H54 (cell line): ENCODE measurements around the gene SORCS2.

Experiments used
- DNase-seq: peaks from one replicate; pipeline ENCODE4 v3.0.0; 2011; ENCODE audit warnings: low spot score, mixed read lengths; ENCODE audit not compliant: insufficient read length
- FAIRE-seq: peaks from 3 replicates; lab custom pipeline; 2011; peaks lifted over from hg19 to GRCh38; lab: Jason Lieb, UNC
- POLR2A ChIP-seq: IDR thresholded peaks from 2 replicates; pipeline ENCODE4 v1.6.1; 2011; ENCODE audit warnings: low read depth, mild to moderate bottlenecking, low read length

The SORCS2 gene

DNA sequence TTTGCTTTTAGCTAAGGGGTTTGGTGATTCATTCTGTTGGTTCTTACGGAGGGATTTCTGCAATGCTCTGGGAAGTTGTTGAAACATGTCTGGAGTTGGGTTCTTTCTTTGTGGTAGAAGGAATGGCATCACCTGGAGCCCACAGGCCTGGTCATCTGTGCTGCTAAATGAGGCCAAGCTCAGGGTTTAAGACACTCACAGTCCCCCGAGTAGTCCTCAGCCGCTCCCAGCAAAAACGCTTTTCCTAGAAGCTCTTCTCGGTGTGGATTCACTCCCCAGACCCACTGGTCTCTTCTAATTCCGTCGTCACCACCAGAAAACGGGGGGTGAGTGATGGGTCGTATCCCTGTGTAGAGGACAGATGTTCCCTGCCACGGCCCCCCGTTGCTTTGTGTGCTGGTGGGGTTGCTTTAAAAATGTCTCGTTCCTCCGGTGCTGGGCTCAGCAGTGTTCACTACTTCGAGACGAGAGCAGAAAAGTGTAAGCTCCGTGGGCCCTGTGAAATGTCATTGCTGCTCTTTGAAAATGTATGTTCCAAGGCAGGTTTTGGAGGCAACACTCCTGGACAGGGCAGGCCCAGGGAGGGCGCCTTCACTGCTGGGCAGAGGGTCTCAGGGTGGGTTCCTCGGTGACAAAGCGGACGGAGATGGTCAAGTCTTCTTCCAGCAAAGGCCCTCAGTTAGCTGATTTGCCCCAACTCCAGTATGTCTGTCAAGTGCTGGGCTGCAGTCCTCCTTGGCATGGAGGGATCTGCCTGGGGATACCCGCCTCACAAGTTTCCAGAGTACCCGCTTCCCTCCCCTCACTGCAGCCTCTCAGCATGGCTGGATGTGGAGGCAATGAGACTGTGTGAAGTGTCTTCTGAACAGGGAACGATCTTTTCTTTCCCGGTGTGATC is 205.1 kb downstream of the SORCS2 start:
- no peak for DNase-seq
- TF ChIP-seq POLR2A, result no peak
- FAIRE-seq, result no peak

DNA sequence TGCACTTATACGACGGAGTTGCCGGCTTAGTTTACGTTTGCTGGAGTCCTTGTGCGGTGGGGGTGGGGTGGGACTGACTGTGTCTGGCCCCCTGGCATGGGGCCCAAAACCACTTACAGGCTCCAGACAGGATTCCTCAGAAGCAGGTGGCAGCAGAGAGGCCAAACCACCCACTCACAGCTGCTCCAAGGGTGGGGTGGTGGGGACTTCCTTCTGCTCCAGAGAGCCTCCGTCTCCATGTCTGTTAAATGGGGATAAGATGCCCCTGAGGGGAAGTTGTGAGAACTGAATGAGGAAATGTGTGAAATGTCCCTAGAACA is 205.7 kb downstream of the SORCS2 start:
- no peak for FAIRE-seq

DNA sequence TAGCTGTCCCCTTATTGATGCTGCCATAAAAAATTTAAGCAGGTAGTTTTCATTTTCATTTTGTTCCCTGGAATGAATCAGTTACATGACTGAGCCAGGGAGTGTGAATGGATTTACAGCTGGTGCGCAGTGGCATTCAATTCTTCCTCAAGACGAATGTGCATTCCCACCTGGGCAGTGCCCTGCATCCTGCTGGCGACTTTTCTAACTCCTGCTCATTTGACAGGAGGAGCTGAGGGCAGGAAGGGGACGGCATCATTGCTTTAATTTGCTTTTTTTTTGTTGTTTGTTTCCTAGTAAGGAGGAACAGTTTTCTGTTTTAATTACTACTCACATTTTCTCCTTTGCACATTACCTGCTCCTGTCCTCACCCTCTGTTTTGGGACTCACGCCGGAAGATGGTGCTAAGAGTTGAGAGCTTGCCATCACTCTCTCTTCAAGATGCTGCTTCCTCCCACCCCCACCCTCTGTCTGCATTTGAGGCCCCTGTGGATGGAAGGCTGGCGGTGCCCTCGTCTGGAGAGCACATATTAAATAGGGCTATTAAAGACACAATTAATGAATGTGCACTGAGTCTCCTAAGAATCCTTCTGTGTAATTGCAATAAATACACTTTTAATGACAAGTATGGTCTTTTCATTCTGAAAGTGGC is 206.6 kb downstream of the SORCS2 start:
- no peak for DNase-seq
- FAIRE-seq, result no peak
- no peak for TF ChIP-seq POLR2A

More for the DNA sequence above, 205.7 kb downstream of the SORCS2 start:
- DNase-seq, result no peak
- TF ChIP-seq POLR2A, result no peak

DNA sequence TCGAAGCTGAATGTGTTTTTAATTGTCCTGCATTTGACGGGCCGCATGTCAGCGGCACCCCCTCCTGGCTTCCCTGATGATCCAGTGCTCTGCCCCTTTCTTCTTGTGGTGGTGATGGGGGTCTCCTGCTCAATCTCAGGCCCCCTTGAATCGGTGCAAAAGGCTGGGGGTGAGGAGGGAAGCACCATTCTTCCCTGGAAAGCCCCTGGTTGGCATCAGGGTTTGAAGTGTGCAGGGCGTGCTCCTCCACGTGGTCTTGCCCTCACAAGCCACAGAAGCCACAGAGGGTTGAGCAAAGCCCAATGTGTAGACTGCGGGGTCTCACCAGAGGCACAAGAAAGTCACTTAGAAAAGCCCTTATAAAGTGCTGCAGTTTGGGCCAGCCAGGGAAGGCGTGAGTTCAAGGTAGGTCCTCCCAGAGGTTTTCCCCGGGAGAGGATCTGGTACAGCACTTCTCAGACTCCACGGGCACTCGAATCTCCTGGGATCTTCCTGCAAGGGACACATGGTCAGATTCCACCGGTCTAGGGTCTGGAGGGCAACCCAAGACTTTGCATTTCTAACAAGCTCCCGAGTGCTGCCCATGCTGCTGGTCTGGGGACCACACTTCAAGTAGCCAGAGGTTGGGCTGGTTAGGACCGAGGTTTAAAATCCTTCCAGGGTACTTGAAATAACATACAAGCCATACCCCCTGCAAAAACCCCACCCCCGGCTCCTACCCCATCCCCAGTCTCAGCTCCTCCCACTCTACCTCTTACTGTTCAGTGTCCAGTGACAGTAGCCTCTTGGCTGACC is 207.3 kb downstream of the SORCS2 start:
- DNase-seq, result no peak
- no peak for FAIRE-seq
- TF ChIP-seq POLR2A, result no peak

DNA sequence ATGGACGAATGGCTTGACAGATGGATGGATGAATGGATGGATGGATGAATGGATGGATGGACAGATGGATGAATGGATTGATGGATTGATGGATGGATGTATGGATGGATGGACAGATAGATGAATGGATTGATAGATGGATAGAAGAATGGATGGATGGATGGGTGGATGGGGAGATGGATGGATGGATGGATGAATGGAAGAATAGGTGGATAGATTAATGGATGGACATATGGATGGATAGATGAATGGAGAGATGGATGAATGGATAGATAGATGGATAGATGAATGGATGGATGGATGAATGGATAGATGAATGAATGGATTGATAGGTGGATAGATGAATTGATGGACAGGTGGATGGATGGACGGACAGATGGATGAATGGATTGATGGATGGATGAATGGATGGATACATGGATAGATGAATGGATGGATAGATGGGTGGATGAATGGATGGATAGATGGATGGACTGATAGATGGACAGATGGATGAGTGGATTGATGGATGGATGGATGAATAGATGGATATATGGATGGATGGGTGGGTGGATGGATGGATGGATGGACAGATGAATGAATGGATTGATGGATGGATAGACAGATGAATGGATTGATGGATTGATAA is 208.4 kb downstream of the SORCS2 start:
- no peak for TF ChIP-seq POLR2A
- DNase-seq (no peak), FAIRE-seq (no peak)

DNA sequence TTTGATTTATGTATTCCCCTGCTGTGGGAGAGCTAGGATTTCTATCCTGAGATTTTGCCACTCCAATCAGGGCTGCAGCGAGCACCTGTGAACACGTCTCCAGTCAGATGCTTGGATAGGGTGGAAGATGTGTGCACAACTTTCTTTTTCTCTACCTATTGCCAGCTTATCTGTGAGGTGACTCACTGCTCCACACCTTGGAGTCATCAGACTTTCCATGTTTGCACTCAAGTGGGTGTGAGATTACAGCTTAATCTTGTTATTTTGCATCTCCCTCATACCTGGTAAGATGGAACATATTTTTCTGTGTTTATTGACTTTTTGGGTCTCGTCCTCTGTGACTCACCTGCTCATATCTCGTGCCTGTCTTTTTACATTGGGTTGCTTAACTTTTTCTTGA is 210.2 kb downstream of the SORCS2 start:
- TF ChIP-seq POLR2A, result no peak
- DNase-seq (no peak), FAIRE-seq (no peak)

DNA sequence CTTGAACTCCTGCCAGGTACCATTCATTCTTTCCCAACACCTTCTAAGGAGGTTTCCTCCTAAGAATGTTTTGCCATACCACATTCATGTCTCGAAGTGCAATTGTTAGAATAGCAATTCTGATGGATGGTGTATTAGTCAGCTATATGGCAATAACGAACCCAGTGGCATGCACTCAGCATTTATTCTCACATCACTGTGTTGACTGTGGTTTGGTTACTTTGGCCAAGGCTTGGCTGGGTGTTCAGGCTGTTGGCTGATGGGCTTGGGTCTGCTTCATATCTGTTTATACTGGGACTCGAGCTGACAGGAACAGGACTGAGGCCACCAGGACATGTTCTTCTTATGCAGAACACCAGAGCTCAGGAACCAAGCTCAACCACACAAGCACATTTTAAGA is 210.7 kb downstream of the SORCS2 start:
- no peak for DNase-seq
- TF ChIP-seq POLR2A, result no peak

DNA sequence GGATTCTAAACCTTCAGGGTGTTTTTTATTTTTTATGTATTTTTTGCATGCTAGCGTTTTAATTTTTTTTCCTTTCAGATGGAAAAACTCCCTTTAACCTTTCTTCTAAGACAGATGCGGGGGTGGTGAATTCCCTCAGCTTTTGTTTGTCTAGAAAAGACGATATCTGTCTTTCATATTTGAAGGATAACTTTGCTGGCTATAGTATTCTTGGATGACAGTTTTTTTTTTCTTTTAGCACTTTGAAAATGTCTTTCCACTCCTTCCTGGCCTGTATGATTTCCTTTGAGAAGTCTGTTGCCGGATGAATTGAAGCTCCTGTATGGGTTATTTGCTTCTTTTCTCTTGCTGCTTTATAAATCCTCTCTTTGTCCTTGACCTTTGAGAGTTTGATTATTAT is 215.8 kb downstream of the SORCS2 start:
- DNase-seq (no peak), FAIRE-seq (no peak)
- TF ChIP-seq POLR2A, result no peak

More for the DNA sequence above, 210.7 kb downstream of the SORCS2 start:
- no peak for FAIRE-seq

DNA sequence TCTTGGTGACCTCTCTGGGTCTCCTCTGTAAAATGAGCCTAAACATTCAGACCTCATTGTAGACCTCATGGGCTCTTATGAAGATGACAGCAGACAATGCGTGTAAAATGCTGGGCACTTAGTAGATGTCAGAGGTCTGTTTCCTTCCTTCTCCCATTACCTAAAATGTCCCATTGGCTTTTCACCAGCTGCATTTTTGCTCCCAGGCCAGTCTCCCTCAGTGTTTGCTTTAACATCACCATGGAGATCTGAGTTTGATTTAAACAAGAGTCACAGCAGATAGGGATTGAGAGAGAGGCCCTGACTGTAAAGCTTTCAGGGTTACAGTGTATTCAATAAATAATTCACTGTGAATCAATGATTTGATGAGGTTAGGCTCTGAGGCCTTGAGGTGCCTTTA is 218.1 kb downstream of the SORCS2 start:
- no peak for DNase-seq
- TF ChIP-seq POLR2A, result no peak

DNA sequence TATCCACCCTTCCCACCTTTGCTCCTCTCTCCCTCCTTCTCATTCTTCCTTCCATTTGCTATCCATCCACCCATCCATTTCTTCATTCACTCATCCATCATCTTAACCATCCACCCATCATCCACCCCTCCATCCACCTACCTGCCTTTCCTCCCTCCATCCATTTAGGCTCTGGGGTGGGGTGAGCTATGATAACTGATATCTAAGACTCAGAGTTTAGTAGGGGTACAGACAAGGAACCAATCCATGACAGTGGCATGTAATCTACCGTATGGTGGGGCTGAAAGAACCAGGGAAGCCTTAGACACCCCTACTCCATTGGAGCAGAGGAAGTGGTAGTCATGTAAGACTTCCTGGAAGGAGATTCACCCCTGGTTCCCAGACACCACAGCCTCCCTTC is 219.2 kb downstream of the SORCS2 start:
- DNase-seq, result no peak
- TF ChIP-seq POLR2A, result no peak
- no peak for FAIRE-seq

More for the DNA sequence above, 218.1 kb downstream of the SORCS2 start:
- no peak for FAIRE-seq

DNA sequence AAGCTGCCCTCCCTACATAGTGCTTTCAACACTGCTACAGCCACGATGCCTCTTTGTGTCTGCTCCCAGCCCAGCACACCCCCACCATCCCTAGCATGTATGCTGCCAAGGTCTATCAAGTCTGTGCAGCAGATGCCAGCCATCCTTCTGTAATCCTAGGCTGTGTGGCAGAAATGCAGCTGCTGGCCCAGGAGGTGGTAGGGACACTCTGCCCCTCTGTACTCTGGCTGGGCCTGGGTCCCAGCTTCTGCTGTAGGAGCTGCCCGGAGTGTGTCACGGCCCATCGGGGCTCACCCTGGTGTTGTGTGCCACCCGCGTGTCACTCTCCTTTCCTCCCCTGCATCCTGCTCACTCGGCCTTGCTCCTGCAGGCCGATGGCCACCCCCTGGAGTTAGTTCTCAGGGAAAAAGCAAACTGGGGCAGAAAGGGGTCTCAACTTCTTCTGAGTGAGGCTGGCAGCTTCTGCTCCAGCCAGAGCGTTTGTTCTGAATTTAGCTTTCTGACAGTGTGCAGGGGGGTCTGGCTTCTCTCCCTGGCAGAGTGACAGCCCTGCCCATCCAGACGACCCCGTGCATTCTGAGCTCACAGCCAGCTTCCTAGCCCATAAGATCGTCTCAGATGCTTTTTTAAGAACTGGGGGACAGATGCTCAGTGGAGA is 219.7 kb downstream of the SORCS2 start:
- DNase-seq (no peak), FAIRE-seq (no peak)
- no peak for TF ChIP-seq POLR2A

DNA sequence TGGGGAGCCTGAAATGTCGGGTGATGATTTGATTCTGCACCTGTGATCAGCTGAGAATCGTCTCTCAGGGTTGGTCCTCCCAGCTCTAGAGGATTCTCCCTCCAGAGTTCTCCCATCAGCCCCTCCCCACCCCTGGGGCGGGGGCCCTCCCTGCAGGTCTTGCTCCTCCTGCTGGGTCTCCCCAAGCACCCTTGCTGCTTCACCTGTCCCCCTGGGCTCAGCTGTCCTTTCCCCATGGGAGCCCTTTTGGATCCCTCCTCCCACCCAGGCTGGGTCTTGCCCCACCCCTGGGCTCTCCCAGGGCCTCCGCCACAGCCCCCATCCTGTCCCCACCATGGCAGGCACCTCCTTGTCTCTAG is 220.2 kb downstream of the SORCS2 start:
- no peak for FAIRE-seq
- no peak for DNase-seq
- TF ChIP-seq POLR2A, result no peak

DNA sequence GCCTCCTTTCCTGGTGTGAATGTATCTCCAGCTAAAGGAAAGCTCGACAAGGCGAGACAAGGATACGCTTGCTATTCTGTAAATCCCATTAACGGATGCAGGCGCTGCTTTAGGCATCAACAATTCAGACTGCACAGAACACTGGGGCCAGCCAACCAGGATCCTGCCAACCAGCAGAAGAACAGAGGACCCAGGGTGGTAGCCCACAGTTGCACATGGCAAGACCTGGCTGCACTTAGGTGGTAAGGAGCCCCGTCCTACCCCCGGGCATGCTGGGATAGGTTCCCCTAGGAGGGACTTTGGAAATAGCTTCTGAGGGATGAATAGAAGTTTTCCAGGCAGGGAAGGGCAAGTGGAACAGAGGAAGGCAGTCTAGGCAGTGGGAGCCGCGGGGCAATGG is 221.7 kb downstream of the SORCS2 start:
- TF ChIP-seq POLR2A, result no peak
- DNase-seq (no peak), FAIRE-seq (no peak)
